NCI-H510A treated with DMSO at 0.1 percent for 48 hours (cell line): ENCODE measurements around the gene KLRF2.

Experiments
- DNase-seq: peaks from one replicate; lab custom pipeline; 2025; lab: John Stamatoyannopoulos, UW

The KLRF2 gene

GRCh38 chr12:9936591-9936990 lies 55.3 kb downstream of the KLRF2 start:
- DNase-seq = no peak

- DNase-seq = no peak
Observed at GRCh38 chr12:9940375-9940774, 59.1 kb downstream of the KLRF2 start.

- DNase-seq = no peak
Observed at GRCh38 chr12:9941838-9942237, 60.5 kb downstream of the KLRF2 start.

GRCh38 chr12:9943240-9943639 lies 62.0 kb downstream of the KLRF2 start:
- DNase-seq = peak; percentile 27

GRCh38 chr12:9944391-9944790 lies 63.1 kb downstream of the KLRF2 start:
- DNase-seq = no peak
